ENCODE data around the gene ITPR2.

- no peak for TF ChIP-seq CTCF (IDR thresholded peaks at IDR 0.05; ENCODE audit: low read length)
- TF ChIP-seq EZH2 (optimal IDR thresholded peaks at IDR 0.05; ENCODE audit: low read depth, low read length), result no peak
These were observed 312.1 kb downstream of the ITPR2 start for GRCh38 chr12:26520869-26521268.

All from MM.1S (cell line).